ENCODE results near the gene CFAP77.

CFAP77 gene

DNA sequence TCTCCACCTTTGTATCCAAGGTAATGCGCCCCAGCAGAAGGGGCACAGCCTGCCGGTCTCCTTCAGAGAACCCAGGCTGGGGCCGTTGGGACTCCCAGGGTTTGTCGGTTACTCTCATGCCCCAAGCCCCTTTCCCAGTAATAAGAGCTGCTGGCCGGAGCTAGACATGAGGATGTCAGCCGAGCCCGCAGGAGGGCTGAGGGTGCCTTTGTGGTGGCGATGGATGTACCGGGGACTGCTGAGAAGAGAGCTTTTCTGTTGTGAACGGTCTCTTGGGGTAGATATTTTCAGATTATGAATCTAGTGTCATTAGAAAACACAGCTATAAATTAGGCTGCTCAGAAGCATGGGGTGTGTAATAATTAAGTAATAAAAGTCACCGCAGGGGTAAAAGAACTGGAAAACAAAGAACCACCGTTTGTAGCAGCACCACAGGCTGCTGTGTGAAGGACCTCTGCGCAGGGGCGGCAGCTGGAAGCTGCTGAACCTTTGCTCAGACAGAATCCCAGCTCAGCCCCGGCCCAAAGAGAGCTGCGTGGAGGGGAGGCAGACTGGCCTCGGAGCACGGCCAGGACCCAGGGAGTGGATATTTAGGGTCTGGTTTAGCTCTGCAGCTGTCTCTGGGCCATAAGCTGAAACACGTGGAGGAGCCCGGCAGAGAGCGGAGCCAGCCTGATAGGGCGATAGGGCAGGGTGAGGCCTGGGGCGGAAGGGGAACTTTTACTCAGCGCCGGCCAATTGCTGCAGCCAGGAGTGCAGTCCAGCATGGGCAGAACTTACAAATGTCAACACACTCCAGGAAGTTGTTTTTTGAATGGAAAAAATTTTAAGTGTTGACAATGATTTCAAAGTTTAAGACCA lies 121.9 kb downstream of the CFAP77 start:
- Histone ChIP-seq H3K4me3 (ENCODE audit: low read depth, low read length) (no peak overlapping the region), H3K27ac (ENCODE audit: extremely low read depth, low read depth, low read length) (no peak overlapping the region), H3K4me1 (ENCODE audit: control insufficient read depth, insufficient read depth, low read length) (no peaks in the 10 kb centered on the region), H3K9me3 (ENCODE audit: control insufficient read depth, insufficient read depth, low read depth, low read length) (no peaks in the 10 kb centered on the region), H3K36me3 (ENCODE audit: control insufficient read depth in 2 of 2, insufficient read depth in 1 of 2, low read length in 2 of 2) (no peaks in the 10 kb centered on the region)
- ChIA-PET CTCF (interaction anchor here (1.2 to 1.4 kb wide), 3 partner anchors 23 to 43 kb away, joined by 4 to 6 read pairs (median 4); no protein-coding TSS in a partner anchor), POLR2A (no interaction called here)
- TF ChIP-seq ZIC2 (tag by site-specific recombination; IDR thresholded peaks at IDR 0.05), result peak; percentile 59
- no peak for TF ChIP-seq ZNF660 (tag by site-specific recombination; IDR thresholded peaks at IDR 0.05)
- peak; percentile 45; the same call in 1 of the 2 replicates for TF ChIP-seq ZBTB8A (tag by site-specific recombination; IDR thresholded peaks at IDR 0.05)
- TF ChIP-seq RBAK (tag by site-specific recombination; IDR thresholded peaks at IDR 0.05), result no peak
- no peak for TF ChIP-seq OSR2 (tag by site-specific recombination; IDR thresholded peaks at IDR 0.05)
- TF ChIP-seq ZNF510 (tag by site-specific recombination; IDR thresholded peaks at IDR 0.05; ENCODE audit: insufficient replicate concordance), result no peak

DNA sequence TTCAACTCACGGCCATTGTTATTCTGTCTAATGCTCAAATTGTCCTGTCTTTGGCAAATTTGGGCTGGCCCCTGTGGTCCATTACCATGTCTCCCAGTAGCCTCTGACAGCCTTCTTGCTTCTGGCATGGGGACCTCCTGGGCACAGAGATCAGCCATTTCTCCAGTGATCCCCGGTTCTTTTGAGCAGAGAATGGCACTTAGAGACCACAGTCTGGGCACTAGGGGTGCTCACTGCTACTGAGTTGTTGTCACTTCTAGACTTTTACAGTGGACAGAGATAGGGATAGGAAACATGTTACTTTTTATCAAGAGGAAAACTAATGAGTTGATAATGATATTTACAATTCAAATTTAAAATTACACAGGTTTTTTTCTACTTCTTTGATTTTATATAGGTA lies 124.8 kb downstream of the CFAP77 start:
- no peak overlapping the region for H3K27ac ChIP-seq (ENCODE audit: extremely low read depth, low read depth, low read length)
- H3K9me3 ChIP-seq (ENCODE audit: control insufficient read depth, insufficient read depth, low read depth, low read length), result no peaks in the 10 kb centered on the region
- POLR2A ChIA-PET, result no interaction called here
- no peak overlapping the region for H3K4me3 ChIP-seq (ENCODE audit: low read depth, low read length)
- TF ChIP-seq KLF1 (tag by site-specific recombination; IDR thresholded peaks at IDR 0.05) (no peak), SETDB1 (IDR thresholded peaks at IDR 0.05; ENCODE audit: insufficient read length, low read length) (peak; percentile 76)
- H3K36me3 ChIP-seq (ENCODE audit: control insufficient read depth in 2 of 2, insufficient read depth in 1 of 2, low read length in 2 of 2), result no peaks in the 10 kb centered on the region
- H3K4me1 ChIP-seq (ENCODE audit: control insufficient read depth, insufficient read depth, low read length), result no peaks in the 10 kb centered on the region
- CTCF ChIA-PET, result no interaction called here

DNA sequence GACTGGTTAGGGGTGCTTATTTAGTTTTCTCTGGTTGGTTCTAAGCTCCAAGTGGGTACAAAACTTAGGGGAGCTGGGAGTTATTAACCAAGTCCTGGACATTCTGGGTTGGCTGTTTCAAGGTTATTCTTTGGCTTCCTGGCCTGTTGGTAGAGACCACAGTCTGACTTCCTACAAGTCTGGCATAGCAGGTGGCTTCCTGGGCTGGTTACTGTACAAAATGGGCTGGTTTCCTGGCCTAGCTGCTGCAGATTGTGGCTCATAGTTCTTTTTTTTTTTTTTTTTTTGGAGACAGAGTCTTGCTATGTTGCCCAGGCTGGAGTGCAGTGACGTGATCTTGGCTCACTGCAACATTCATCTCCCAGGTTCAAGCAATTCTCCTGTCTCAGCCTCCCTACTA lies 126.1 kb downstream of the CFAP77 start:
- Histone ChIP-seq H3K9me3 (ENCODE audit: control insufficient read depth, insufficient read depth, low read depth, low read length) (no peaks in the 10 kb centered on the region), H3K4me3 (ENCODE audit: low read depth, low read length) (no peak overlapping the region), H3K27ac (ENCODE audit: extremely low read depth, low read depth, low read length) (no peak overlapping the region), H3K36me3 (ENCODE audit: control insufficient read depth in 2 of 2, insufficient read depth in 1 of 2, low read length in 2 of 2) (no peaks in the 10 kb centered on the region), H3K4me1 (ENCODE audit: control insufficient read depth, insufficient read depth, low read length) (no peaks in the 10 kb centered on the region)
- TF ChIP-seq, protein P1, sequence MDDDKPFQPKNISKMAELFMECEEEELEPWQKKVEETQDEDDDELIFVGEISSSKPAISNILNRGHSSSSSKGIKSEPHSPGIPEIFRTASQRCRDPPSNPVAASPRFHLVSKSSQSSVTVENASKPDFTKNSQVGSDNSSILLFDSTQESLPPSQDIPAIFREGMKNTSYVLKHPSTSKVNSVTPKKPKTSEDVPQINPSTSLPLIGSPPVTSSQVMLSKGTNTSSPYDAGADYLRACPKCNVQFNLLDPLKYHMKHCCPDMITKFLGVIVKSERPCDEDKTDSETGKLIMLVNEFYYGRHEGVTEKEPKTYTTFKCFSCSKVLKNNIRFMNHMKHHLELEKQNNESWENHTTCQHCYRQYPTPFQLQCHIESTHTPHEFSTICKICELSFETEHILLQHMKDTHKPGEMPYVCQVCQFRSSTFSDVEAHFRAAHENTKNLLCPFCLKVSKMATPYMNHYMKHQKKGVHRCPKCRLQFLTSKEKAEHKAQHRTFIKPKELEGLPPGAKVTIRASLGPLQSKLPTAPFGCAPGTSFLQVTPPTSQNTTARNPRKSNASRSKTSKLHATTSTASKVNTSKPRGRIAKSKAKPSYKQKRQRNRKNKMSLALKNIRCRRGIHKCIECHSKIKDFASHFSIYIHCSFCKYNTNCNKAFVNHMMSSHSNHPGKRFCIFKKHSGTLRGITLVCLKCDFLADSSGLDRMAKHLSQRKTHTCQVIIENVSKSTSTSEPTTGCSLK (tag by site-specific recombination; IDR thresholded peaks at IDR 0.05), result no peak
- TF ChIP-seq ZBTB48 (tag by site-specific recombination; IDR thresholded peaks at IDR 0.05), result no peak
- ChIA-PET CTCF (interaction anchor here (1.1 kb wide), 1 partner anchor 27 kb away, joined by 3 read pairs; no protein-coding TSS in a partner anchor), POLR2A (no interaction called here)

DNA sequence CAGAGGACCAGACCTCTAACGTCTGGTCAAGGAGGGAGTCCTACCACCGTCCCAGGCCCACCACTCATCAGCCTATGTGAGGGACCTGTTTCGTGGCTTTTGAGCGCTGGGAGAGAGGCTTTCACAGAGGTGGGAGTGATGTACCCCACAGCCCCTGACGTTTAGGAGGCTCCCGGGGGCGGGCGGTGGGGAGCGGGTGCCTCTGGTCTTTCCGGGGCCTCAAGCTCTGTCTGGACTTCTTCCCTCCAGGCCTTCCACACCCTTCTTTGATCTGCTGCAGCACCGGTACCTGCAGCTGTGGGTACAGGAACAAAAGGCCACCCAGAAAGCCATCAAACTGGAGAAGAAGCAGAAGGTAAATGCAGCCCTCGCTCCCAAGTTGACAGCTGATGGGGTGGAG lies 127.3 kb downstream of the CFAP77 start:
- no peaks in the 10 kb centered on the region for H3K36me3 ChIP-seq (ENCODE audit: control insufficient read depth in 2 of 2, insufficient read depth in 1 of 2, low read length in 2 of 2)
- no peaks in the 10 kb centered on the region for H3K9me3 ChIP-seq (ENCODE audit: control insufficient read depth, insufficient read depth, low read depth, low read length)
- no peak overlapping the region for H3K27ac ChIP-seq (ENCODE audit: extremely low read depth, low read depth, low read length)
- TF ChIP-seq GLI4 (tag by site-specific recombination; IDR thresholded peaks at IDR 0.05), result no peak
- ChIA-PET CTCF (interaction anchor here (0.8 to 3.5 kb wide), 2 partner anchors 12 to 29 kb away, joined by 3 to 14 read pairs; no protein-coding TSS in a partner anchor), POLR2A (no interaction called here)
- no peak overlapping the region for H3K4me3 ChIP-seq (ENCODE audit: low read depth, low read length)
- no peaks in the 10 kb centered on the region for H3K4me1 ChIP-seq (ENCODE audit: control insufficient read depth, insufficient read depth, low read length)

DNA sequence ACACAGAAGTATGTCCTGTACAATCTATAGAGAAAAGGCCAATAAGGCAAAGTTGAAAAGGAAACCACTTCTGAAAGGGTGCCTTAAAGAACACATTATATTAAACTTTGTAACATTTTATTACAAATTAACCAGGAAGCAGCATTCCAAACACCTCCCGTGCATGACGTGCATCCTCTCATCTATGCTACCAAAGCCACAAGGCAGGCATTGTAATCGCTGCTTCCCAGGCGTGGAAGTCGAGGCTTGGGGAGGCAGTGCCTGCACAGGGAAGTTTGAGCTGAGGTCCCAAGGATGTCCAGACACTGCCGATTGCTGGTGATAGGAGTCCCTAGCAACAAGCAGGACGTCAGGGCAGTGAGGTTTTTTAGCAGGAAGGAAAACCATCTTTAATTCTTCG lies 128.1 kb downstream of the CFAP77 start:
- Histone ChIP-seq H3K36me3 (ENCODE audit: control insufficient read depth in 2 of 2, insufficient read depth in 1 of 2, low read length in 2 of 2) (no peaks in the 10 kb centered on the region), H3K4me3 (ENCODE audit: low read depth, low read length) (no peak overlapping the region), H3K9me3 (ENCODE audit: control insufficient read depth, insufficient read depth, low read depth, low read length) (no peaks in the 10 kb centered on the region), H3K4me1 (ENCODE audit: control insufficient read depth, insufficient read depth, low read length) (no peaks in the 10 kb centered on the region), H3K27ac (ENCODE audit: extremely low read depth, low read depth, low read length) (no peak overlapping the region)
- ChIA-PET CTCF (interaction anchor here (0.8 to 3.5 kb wide), 2 partner anchors 12 to 30 kb away, joined by 3 to 14 read pairs; no protein-coding TSS in a partner anchor), POLR2A (no interaction called here)
- TF ChIP-seq SCRT1 (tag by site-specific recombination; IDR thresholded peaks at IDR 0.05; ENCODE audit: borderline replicate concordance), result no peak
- TF ChIP-seq ZNF785 (tag by site-specific recombination; IDR thresholded peaks at IDR 0.05), result no peak
- no peak for TF ChIP-seq SCRT2 (tag by site-specific recombination; IDR thresholded peaks at IDR 0.05)
- no peak for TF ChIP-seq ZNF366 (tag by site-specific recombination; conservative IDR thresholded peaks at IDR 0.05)
- TF ChIP-seq ZSCAN30 (tag by site-specific recombination; IDR thresholded peaks at IDR 0.05), result no peak
- TF ChIP-seq, protein P2, sequence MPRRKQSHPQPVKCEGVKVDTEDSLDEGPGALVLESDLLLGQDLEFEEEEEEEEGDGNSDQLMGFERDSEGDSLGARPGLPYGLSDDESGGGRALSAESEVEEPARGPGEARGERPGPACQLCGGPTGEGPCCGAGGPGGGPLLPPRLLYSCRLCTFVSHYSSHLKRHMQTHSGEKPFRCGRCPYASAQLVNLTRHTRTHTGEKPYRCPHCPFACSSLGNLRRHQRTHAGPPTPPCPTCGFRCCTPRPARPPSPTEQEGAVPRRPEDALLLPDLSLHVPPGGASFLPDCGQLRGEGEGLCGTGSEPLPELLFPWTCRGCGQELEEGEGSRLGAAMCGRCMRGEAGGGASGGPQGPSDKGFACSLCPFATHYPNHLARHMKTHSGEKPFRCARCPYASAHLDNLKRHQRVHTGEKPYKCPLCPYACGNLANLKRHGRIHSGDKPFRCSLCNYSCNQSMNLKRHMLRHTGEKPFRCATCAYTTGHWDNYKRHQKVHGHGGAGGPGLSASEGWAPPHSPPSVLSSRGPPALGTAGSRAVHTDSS (tag by site-specific recombination; IDR thresholded peaks at IDR 0.05), result no peak
- no peak for TF ChIP-seq ZNF214 (tag by site-specific recombination; IDR thresholded peaks at IDR 0.05; ENCODE audit: borderline replicate concordance)
- TF ChIP-seq ZNF184 (tag by site-specific recombination; IDR thresholded peaks at IDR 0.05), result no peak
- no peak for TF ChIP-seq ZNF16 (tag by site-specific recombination; IDR thresholded peaks at IDR 0.05; ENCODE audit: low read depth)
- TF ChIP-seq ZNF19 (tag by site-specific recombination; IDR thresholded peaks at IDR 0.05; ENCODE audit: low read depth), result no peak
- no peak for TF ChIP-seq ZNF239 (tag by site-specific recombination; IDR thresholded peaks at IDR 0.05)
